ENCODE data around the gene SGCA. TPM values are rescaled to one million over a fixed set of nuclear protein-coding genes. Genes with fewer than 3 reads are reported as not detected.

SGCA gene
- polyA plus RNA-seq, 1 donor = 0.80 TPM

- no peak for DNase-seq
Measured at GRCh38 chr17:50192618-50193291, 26.9 kb downstream of the SGCA start.

DNA sequence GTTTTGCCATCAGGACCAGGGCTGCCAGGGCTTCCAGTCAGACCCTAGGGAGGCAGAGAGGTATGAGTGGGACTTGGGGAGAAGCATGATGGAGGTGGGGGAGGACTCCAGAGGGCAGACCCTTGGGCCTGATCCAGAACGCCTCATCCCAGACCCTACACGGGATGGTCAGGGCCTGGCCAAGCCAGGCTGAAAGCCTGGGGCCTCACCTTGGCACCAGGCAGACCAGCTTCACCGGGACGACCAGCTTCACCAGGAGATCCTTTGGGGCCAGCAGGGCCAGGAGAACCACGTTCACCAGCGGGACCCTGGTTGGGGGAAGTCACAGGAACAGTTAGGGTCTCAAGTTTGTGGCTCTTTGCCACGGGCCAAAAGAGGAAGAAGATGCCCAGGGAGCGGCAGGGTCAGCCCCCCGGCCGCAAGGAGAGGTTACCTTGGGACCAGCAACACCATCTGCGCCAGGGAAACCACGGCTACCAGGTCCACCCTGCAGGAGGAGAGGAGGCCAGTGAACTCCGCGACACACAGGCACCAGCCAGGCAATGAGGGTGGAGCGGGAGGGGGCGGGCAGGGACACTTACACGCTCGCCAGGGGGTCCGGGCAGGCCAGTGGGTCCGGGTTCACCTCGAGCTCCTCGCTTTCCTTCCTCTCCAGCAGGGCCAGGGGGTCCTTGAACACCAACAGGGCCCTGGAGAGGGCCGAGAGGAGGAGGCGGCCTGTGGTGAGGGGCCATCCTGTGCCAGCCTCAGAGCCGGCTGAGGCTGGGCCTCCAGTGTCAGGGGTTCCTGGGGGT lies 28.5 kb downstream of the SGCA start:
- DNase-seq = no peak

DNA sequence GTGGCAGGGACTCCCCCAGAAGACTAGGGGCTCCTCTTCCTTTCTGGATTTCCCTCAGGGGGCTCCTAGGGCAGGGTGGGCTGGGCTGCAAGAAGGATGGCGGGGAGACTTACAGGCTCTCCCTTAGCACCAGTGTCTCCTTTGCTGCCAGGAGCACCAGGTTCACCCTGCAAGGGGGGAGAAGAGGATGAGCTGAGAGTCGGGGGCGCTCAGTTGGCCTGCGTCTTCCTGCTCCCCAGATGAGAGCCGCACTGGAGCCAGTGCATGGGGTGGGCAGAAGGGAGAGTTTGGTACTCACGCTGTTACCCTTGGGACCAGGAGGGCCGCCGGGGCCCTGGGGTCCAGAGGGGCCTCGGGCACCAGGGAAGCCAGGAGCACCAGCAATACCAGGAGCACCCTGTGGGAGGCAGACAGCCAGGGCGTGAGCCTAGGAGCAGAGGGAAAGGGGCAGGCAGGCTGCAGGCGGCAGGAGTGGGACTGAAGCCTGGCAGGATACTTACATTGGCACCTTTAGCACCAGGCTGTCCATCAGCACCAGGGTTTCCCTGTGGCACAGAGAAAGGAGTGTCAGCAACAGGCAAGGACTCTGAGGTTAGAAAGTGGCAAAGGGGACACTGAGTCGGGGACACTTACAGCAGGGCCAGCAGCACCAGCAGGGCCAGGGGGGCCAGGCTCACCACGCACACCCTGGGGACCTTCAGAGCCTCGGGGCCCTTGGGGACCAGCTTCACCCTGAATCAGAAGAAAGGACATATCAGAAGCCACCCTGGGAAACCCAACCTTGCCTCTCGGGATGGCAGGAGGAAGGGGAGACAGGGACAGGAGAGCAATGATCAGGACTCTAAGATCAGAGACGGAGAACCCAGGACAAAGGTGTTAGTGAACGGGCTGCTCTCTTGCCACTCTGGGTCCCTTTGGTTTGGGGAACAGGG lies 29.4 kb downstream of the SGCA start:
- no peak for DNase-seq

DNA sequence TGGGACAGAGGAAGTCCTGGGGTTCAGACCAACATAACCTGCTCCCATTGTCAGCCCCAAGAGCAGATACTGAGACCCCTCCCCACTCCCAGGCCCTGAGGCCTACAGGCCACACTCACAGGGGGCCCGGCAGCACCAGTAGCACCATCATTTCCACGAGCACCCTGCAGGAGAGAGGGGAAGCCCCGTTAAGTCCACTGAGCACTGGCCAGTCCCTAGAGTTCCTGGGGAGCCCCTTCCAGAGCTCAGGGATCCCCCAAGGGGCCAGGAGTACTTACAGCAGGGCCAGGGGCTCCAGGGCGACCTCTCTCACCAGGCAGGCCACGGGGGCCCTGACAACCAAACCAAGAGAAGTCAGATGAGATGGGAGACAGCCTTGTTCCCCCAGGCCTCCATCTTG lies 30.2 kb downstream of the SGCA start:
- no peak for DNase-seq

DNA sequence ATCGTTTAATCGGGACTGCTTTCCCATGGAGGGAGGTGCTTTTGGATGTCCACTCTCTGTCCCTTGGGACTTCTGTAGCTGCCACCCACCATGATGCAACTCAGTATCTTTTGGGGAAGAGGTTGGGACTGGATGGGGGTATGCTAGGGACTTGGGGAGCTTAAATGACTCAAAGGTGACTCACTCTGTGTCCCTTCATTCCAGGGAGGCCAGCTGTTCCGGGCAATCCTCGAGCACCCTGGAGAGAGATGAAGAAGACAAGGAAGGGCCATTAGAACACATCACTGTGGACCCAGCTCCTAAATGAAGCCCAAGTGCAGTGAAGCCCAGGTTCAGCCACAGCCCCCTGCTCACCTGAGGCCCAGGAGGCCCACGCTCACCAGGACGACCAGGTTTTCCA lies 31.0 kb downstream of the SGCA start:
- no peak for DNase-seq

DNA sequence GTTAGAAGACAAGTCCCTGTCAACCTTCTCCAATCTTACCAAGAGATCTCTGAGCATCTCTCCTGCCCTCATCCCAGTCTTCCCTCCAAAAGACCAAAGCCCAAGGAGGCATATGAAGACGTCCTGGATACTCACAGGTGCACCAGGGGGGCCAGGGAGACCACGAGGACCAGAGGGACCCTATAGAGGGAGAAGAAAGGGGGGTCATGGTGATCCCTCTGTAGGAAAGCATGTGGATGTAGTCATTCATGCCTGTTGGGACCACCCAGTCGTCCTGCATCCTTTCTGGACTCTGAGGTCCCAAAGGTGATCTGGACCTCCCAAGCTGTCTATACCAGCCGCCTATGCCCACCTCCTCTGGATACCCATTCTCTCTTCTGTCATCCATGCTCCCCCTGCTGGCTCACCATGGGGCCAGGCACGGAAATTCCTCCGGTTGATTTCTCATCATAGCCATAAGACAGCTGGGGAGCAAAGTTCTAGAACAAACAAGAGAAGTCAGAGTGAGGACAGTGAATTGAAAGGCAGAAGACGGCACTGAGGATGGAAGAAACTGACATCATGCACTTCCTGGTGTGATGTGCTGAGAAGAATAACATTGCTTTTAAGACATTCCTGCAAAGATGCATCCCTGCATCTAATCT lies 32.3 kb downstream of the SGCA start:
- no peak for DNase-seq

DNA sequence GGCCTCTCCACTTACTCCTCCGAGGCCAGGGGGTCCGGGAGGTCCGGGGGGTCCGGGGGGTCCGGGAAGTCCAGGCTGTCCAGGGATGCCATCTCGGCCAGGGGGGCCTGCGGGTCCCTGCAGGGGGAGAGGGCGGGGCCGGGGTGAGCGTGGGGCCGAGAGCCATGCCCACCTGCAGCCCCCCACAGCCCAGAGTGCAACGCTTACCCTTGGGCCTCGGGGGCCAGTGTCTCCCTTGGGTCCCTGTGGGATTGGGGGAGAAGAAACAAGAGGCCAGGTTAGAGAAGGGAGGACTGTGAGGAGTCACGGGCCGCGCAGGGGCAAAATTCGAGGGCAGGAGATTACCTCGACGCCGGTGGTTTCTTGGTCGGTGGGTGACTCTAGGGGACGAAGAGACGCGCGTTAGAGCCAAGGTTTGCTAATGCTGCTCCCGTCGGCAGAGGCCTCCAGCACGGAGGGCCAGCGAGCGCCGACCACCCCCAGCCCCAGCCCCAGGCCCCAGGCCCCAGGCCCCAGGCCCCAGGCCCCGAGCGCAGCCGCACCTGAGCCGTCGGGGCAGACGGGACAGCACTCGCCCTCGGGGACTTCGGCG lies 33.5 kb downstream of the SGCA start:
- no peak for DNase-seq

- peak; percentile 94 for DNase-seq
Measured at GRCh38 chr17:50199803-50200456, 34.1 kb downstream of the SGCA start.

- DNase-seq = peak; percentile 90
Measured at GRCh38 chr17:50200457-50201275, 34.9 kb downstream of the SGCA start.

GRCh38 chr17:50201276-50201854 lies 35.6 kb downstream of the SGCA start, which contains the start of gene COL1A1:
COL1A1 (minus strand) TSS chr17:50201631; CDS start chr17:50201513, 118 bp downstream.
- DNase-seq = no peak

DNA sequence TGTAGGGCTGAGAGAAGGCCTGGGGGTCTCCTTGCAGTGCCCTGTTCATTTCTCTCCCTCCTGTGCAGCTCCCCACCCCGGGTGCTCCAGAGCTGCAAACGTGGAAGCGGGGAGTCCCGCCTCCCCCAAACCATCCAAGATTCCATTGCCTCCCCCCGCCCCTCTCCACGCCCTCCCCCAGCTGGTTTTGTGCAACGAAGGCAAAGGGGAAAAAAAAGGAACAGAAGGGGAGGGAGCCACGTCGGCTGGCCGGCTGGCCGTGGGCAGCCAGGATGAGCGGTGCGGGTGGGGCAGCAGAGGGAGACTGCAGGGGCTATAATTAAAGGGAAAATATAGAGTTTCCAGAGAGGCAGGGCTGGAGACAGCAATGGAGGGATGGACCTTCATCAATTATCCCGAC lies 37.3 kb downstream of the SGCA start:
- no peak for DNase-seq

DNA sequence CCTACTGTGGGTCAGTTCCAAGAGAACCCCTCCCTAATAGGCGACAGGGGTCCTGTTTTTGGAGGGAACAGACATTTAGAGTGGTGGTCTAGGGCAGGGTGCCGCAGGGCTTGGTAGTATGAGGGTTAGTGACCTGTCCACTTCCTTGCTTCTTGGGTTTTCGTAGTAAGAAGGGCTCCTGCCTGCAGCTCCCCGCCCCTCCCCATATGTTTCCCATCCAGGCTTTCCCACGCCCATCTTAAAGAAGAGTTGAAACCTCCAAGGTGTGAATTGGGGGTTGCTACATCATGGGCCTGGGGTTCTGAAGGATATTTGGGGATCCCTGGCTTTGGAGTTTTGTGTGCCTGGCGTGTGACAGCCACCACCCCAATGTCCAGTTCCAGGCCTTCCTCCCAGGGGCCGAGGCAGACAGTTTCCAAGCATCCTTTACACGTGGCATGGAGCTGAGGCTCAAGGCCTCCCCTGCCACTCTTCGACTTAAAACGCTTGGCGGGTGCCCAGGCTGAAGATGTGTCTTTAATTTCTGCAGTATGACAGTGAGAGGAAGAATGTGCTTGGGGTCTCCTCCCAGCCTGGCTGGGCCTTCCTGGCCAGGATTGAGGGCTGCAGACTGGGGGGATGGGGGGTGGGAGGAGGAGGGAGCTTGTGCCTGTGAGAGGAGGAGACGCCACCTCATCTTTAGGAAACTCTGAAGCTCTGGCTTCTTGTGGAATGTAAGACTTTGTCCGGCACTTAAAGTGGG lies 38.0 kb downstream of the SGCA start:
- no peak for DNase-seq

- DNase-seq = no peak
Measured at GRCh38 chr17:50204431-50204830, 38.6 kb downstream of the SGCA start.

- DNase-seq = no peak
Measured at GRCh38 chr17:50205111-50205962, 39.5 kb downstream of the SGCA start.

- DNase-seq = no peak
Measured at GRCh38 chr17:50205963-50206505, 40.2 kb downstream of the SGCA start.

DNA sequence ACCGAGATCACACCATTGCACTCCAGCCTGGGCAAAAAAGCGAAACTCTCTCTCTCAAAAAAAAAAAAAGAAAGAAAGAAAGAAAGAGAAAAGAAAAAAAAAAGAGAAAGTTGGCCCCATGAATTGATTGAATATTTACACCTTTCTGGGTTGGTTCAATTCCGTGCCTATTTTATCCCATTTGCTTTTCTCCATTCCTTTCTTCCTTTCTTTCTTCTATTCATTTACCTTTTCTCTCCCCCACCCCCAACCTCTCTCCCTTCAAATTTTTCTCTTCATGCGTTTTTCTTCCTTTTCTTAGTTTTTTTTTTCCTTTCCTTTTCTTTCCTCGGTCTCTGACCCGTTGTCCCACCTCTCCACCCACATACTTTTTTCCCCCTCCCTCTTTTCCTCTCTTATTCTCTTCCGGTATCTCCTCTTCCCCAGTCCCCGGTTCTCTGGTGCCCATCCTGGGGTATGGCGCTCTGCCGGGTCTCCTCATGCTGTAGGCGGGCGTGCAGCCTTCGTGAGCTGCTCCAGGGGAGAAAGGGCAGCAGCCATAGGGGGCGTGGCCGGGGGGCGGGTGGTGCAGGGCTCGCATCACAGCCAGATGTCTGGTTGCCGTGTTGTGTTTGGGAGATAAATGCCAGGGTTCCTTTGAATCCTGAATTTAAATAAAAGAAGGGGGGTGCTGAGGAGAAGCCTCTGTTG lies 40.9 kb downstream of the SGCA start:
- DNase-seq = no peak

DNA sequence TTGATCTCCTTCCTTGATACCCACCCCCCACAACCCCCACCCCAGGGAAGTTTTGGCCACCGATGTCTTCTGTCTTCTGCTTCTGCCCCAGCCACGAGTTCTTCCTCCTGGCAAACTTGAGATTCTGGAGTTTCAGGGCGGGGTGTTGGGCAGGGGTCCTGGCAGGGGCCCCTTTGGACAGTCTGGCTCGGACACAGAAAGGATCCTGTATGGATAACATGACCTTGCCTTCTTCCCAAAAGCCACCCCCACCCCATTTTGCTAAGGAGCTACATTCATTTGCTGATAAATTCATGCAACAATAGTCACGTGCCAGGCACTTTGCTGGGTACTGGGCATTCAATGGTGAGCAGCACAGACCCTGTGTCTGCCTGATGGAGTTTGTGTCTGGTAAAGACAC lies 41.5 kb downstream of the SGCA start:
- DNase-seq = no peak
